ENCODE measurements around the gene ZNF428.

- TF ChIP-seq CTCF (IDR thresholded peaks at IDR 0.05; ENCODE audit: low read depth, low read length, poor library complexity, severe bottlenecking) = no peak
- no peak for TF ChIP-seq EZH2phosphoT487 (IDR thresholded peaks at IDR 0.05; ENCODE audit: borderline replicate concordance, low read length)
These were observed 33.1 kb upstream of the ZNF428 start for GRCh38 chr19:43652546-43652874.
